GM18507 (cell line): ENCODE measurements around the gene ADAMTSL3.

ENCODE experiments used
- DNase-seq: peaks from one replicate; pipeline ENCODE4 v3.0.0; 2011; ENCODE audit warnings: low read depth; ENCODE audit not compliant: insufficient read length; ENCODE audit errors: extremely low spot score
- FAIRE-seq: peaks from 2 replicates; lab custom pipeline; 2011; peaks lifted over from hg19 to GRCh38; lab: Jason Lieb, UNC

The ADAMTSL3 gene

DNA sequence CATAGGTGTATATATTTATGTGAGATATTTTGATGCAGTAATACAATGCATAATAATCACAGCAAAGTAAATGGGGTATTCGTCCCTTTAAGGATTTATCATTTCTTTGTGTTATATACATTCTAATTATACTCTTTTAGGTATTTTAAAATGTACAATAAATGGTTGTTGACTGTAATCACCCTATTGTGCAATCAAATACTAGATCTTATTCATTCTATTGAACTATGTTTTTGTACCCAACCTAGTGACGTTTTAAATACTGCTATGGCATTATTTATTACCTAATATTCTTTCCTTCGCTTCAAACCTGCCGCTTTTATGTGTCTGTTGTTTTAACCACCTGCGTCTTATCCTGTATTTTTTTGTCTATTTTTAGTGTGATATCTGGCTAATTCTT, 132.4 kb downstream of the ADAMTSL3 start:
- no peak for FAIRE-seq
- DNase-seq, result no peak

GRCh38 chr15:83793069-83793468, 139.1 kb downstream of the ADAMTSL3 start:
- no peak for FAIRE-seq

GRCh38 chr15:83794209-83794608, 140.3 kb downstream of the ADAMTSL3 start:
- FAIRE-seq (no peak), DNase-seq (no peak)

More at GRCh38 chr15:83793069-83793468, 139.1 kb downstream of the ADAMTSL3 start:
- no peak for DNase-seq

- FAIRE-seq, result no peak
- no peak for DNase-seq
These were observed 155.4 kb downstream of the ADAMTSL3 start for GRCh38 chr15:83809345-83809744.

DNA sequence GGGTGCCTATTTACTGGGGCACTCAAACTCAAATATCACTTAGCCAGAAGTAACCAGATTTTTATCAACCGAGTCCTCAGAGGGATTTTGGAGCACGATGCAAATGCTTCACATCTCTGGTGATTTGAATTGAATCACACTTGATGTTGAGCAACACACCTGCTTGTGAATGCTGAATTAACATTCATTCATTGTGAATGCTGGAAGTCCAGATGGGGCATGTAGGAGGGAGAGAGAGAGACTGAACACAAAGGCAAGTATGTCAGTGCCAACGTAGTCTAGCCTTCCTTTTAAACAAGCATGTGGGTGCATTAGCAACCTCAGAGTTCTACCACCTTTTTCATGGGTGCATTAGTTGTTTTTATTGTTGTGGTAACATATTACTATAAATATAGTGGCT, 156.2 kb downstream of the ADAMTSL3 start:
- FAIRE-seq (no peak), DNase-seq (no peak)

- DNase-seq (no peak), FAIRE-seq (no peak)
These were observed 159.8 kb downstream of the ADAMTSL3 start for GRCh38 chr15:83813682-83814081.

- FAIRE-seq (no peak), DNase-seq (no peak)
These were observed 161.6 kb downstream of the ADAMTSL3 start for GRCh38 chr15:83815506-83815905.

DNA sequence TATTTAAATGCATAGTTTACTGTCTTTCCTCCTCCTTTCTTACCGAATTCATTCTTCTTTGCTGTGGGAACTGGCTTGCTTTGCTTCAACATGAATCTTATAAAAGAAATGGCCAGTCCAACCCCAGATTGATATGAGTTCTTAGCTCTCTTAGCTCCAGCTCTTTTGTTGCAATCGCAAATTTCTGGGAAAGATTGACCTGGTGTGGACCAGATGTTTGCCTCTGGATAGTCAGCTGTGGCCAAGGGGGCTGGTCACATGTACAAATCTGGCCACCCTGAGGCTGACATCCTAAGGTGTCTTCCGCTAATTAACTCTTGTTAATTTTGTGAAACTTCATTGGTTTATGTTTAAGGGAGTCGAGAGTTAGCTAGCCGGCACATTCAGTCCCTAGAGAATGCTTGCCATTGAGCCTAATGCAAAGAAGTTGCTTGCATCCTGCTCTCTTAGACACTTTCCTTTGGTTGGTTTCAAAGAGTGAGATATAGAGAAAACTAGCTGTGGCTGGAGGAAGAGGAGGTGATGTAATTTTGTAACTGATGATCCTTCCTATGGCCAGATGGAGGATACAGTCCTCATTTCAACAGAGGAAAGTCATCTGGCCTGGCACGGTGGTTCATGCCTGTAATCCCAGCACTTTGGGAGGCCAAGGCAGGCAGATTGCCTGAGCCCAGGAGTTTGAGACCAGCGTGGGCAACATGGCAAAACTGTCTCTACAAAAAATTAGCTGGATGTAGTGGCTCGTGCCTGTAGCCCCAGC, 162.4 kb downstream of the ADAMTSL3 start:
- FAIRE-seq (no peak), DNase-seq (no peak)

GRCh38 chr15:83818591-83818990, 164.7 kb downstream of the ADAMTSL3 start:
- no peak for DNase-seq
- FAIRE-seq, result no peak

DNA sequence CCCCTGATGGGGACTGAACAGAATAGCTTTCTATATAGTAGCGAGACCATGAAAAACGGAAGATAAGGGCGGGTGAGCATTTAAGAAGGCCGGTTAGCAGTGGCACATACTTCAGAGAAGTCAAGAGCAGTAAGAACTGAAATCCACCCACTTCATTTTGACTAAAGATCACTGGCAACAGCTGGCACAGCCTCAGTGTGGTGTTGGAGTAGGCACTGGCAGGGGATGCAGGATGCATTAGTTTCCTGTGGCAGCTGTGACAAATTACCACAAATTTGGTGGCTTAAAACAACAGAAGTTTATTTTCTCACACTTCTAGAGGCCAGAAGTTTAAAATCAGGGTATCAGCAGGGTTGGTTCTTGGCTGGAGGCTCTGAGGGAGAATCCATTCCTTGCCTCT, 176.5 kb downstream of the ADAMTSL3 start:
- no peak for DNase-seq
- no peak for FAIRE-seq

DNA sequence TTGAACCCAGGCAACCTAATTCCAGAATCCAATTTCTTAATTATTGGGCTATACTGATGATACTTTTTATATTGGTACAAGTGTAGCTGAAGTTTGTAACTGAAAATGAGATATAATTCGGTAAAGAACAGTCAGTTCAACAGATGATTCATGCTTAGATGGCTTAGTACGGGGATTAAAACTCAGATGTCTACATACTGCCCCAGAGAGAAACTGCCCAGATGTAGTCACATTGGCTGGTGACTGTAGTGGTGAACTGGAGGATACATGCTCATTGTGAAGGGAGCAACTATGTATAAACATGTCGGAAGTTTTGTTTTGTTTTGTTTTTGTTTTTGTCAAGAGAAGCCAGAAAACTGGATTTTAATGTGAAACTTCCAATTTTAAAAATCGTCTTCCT, 179.6 kb downstream of the ADAMTSL3 start:
- no peak for FAIRE-seq
- no peak for DNase-seq

- FAIRE-seq (no peak), DNase-seq (no peak)
These were observed 181.6 kb downstream of the ADAMTSL3 start for GRCh38 chr15:83835479-83835878.

DNA sequence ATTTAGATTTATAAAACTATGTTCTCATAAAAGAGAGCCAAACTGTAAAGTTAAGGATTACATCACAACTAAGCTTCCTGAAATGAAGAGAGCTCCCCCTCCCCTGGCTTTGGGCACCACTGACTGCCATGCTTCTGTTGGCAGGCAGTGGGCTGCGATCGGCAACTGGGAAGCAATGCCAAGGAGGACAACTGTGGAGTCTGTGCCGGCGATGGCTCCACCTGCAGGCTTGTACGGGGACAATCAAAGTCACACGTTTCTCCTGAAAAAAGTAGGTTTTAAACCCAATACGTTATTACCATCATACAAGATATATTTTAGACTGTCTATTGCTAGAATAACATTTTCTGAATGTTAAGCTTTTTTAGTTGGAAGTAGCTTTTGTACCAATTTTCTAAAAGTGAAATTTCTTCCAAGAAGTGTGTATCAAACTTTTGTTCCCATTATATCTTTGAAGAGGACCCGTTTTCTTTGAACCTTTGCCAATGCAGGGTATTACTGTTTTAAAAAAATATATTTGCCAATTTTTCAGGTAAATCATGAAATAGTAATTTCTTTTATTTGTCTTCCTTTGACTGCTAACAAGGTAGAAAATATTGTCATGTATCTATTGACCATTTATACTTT, 184.1 kb downstream of the ADAMTSL3 start:
- DNase-seq (no peak), FAIRE-seq (no peak)

DNA sequence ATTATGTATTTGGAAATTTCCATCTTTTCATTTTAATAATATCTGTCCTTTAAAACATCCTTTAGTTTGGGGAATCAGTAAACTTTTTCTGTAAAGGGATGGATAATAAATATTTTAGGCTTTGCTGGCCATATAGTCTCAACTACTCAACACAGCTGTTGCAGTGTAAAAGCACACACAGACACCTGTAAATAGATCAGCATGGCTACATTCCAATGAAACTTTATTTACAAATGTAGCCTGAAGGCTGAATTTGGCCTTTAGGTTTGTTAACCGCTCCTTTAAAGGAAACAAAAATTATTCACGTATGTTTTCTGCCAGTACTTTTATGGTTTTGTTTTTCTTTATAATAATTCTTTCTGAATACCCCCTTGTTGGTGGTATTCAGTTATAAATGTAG, 184.8 kb downstream of the ADAMTSL3 start:
- FAIRE-seq (no peak), DNase-seq (no peak)

- FAIRE-seq, result no peak
- DNase-seq, result no peak
These were observed 188.4 kb downstream of the ADAMTSL3 start for GRCh38 chr15:83842281-83842680.

GRCh38 chr15:83843471-83843871, 189.5 kb downstream of the ADAMTSL3 start:
- DNase-seq, result no peak
- no peak for FAIRE-seq

DNA sequence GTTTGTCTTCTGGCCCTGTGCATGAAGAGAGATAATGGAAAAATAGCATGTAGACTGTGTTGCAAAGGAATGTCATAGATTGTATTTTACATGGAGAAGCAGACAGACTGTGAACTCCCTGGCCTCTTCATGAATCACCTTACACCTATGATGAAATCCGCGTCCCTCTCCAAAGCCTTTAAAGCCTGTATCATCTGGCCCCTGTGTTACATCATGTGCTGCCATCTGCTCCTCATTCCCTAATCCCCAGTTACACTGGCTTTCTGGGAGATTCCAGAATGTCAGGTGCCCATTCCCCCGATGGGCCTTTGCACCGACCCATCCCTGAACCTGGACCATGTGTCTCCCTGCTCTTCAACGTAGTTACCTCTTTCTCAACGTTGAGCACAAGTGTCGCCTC, 190.8 kb downstream of the ADAMTSL3 start:
- FAIRE-seq, result no peak
- no peak for DNase-seq

DNA sequence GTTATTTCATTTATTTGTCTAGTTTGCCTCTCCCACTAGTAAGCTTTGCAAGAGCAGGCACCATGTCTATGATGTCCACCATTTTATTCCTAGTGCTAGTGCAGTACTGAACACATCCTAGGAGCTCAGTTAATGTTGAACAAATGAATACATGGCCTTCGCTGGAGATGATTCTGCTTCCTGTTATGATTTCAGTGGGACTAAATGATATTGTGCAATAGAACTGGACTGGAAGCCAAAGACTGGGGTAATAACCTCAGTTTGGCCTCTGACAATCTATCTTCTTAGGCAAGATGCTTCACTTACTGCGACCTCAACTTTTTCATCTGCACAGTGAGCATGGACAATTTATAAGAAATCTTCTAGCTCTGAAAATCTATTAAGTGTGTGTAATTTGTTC, 191.3 kb downstream of the ADAMTSL3 start:
- FAIRE-seq, result no peak
- DNase-seq, result no peak

- DNase-seq (no peak), FAIRE-seq (no peak)
These were observed 192.9 kb downstream of the ADAMTSL3 start for GRCh38 chr15:83846847-83847246.

- DNase-seq, result no peak
- FAIRE-seq, result no peak
These were observed 194.6 kb downstream of the ADAMTSL3 start for GRCh38 chr15:83848315-83849050.

- no peak for FAIRE-seq
- DNase-seq, result no peak
These were observed 196.1 kb downstream of the ADAMTSL3 start for GRCh38 chr15:83850015-83850414.
